ENCODE results near the gene IRS2.

Gene IRS2

GRCh38 chr13:109781384-109782065 is 4.9 kb downstream of the IRS2 start:
- DNase-seq (ENCODE audit: low spot score): no peak

- DNase-seq (ENCODE audit: low spot score): no peak
Measured at GRCh38 chr13:109780845-109781383, 5.5 kb downstream of the IRS2 start.

- DNase-seq (ENCODE audit: low spot score): no peak
Measured at GRCh38 chr13:109779876-109780510, 6.4 kb downstream of the IRS2 start.

- DNase-seq (ENCODE audit: low spot score): no peak
Measured at GRCh38 chr13:109779074-109779473, 7.3 kb downstream of the IRS2 start.

GRCh38 chr13:109778102-109778542 is 8.3 kb downstream of the IRS2 start:
- DNase-seq (ENCODE audit: low spot score): no peak

- DNase-seq (ENCODE audit: low spot score): no peak
Measured at GRCh38 chr13:109776575-109776974, 9.8 kb downstream of the IRS2 start.

GRCh38 chr13:109773786-109774185 is 12.6 kb downstream of the IRS2 start:
- no peak for DNase-seq (ENCODE audit: low spot score)

- DNase-seq (ENCODE audit: low spot score): no peak
Measured at GRCh38 chr13:109773276-109773675, 13.1 kb downstream of the IRS2 start.

GRCh38 chr13:109771926-109772325 is 14.5 kb downstream of the IRS2 start:
- DNase-seq (ENCODE audit: low spot score): no peak

- DNase-seq (ENCODE audit: low spot score): no peak
Measured at GRCh38 chr13:109770436-109770835, 15.9 kb downstream of the IRS2 start.

GRCh38 chr13:109769921-109770320 is 16.5 kb downstream of the IRS2 start:
- DNase-seq (ENCODE audit: low spot score): no peak

- no peak for DNase-seq (ENCODE audit: low spot score)
Measured at GRCh38 chr13:109769275-109769674, 17.1 kb downstream of the IRS2 start.

GRCh38 chr13:109768616-109769015 is 17.8 kb downstream of the IRS2 start:
- no peak for DNase-seq (ENCODE audit: low spot score)

- no peak for DNase-seq (ENCODE audit: low spot score)
Measured at GRCh38 chr13:109768176-109768575, 18.2 kb downstream of the IRS2 start.

- DNase-seq (ENCODE audit: low spot score): no peak
Measured at GRCh38 chr13:109767023-109767422, 19.4 kb downstream of the IRS2 start.

GRCh38 chr13:109764470-109765291 is 21.7 kb downstream of the IRS2 start:
- DNase-seq (ENCODE audit: low spot score): no peak

GRCh38 chr13:109764045-109764444 is 22.3 kb downstream of the IRS2 start:
- DNase-seq (ENCODE audit: low spot score): no peak

- no peak for DNase-seq (ENCODE audit: low spot score)
Measured at GRCh38 chr13:109762791-109763190, 23.6 kb downstream of the IRS2 start.

GRCh38 chr13:109761695-109762094 is 24.7 kb downstream of the IRS2 start:
- no peak for DNase-seq (ENCODE audit: low spot score)

GRCh38 chr13:109760951-109761350 is 25.4 kb downstream of the IRS2 start:
- DNase-seq (ENCODE audit: low spot score): no peak

- DNase-seq (ENCODE audit: low spot score): no peak
Measured at GRCh38 chr13:109760402-109760801, 26.0 kb downstream of the IRS2 start.

GRCh38 chr13:109759609-109760008 is 26.8 kb downstream of the IRS2 start:
- no peak for DNase-seq (ENCODE audit: low spot score)
